Endothelial cell of umbilical vein (primary cell): ENCODE data around the gene FMN1. TPM values are rescaled to one million over a fixed set of nuclear protein-coding genes. Genes with fewer than 3 reads are reported as not detected.

Experiments
- BruUV-seq: library from RNA; stranded (reverse); fragments of 400-500 nt; replicated peaks from 2 replicates; lab custom pipeline; 2021; lab: Mats Ljungman, UMichigan
- CTCF ChIA-PET: fragments of 300-600, 350-600 bp; sonication (Branson Sonifier 250); formaldehyde crosslinking; loops from one replicate; lab custom pipeline; 2021; ENCODE audit warnings: antibody characterized with exemption, inconsistent platforms; lab: Charles Lee
- POLR2A ChIA-PET: fragments of 300-600, 350-600 bp; sonication (Branson Sonifier 250); formaldehyde crosslinking; loops from one replicate; lab custom pipeline; 2021; ENCODE audit warnings: antibody characterized with exemption, inconsistent platforms; lab: Charles Lee
- DNase-seq: peaks from one replicate; pipeline ENCODE4 v3.0.0-alpha.2; 2011; ENCODE audit warnings: low read depth, low spot score
- FAIRE-seq: peaks from 2 replicates; lab custom pipeline; 2011; peaks lifted over from hg19 to GRCh38; lab: Jason Lieb, UNC
- H2AFZ ChIP-seq: 2 replicates; pipeline ENCODE4 v1.6.0; 2012; ENCODE audit warnings: low read depth, low read length, control low read depth, inconsistent platforms
- H3K27ac ChIP-seq: 2 replicates; pipeline ENCODE4 v1.5.1; 2011; ENCODE audit warnings: low read depth, mild to moderate bottlenecking, control low read depth, low read length, moderate library complexity; ENCODE audit not compliant: insufficient read depth
- H3K27me3 ChIP-seq, 2 experiments: 2 replicates each; pipeline versions ENCODE4 v1.6.0 to v1.6.1; 2011; ENCODE audit warnings: low read length in 2 of 2, mixed read lengths in 1 of 2; ENCODE audit not compliant: control insufficient read depth in 2 of 2, insufficient read depth in 2 of 2
- H3K36me3 ChIP-seq, 2 experiments: 2 replicates in 1 of 2; 3 replicates in 1 of 2; pipeline ENCODE4 v1.5.1; 2011; ENCODE audit warnings: low read length in 2 of 2, mild to moderate bottlenecking in 1 of 2, moderate library complexity in 1 of 2; ENCODE audit not compliant: control insufficient read depth in 2 of 2, insufficient read depth in 2 of 2; ENCODE audit errors: extremely low read depth in 1 of 2
- H3K4me1 ChIP-seq: 3 replicates; pipeline ENCODE4 v1.5.1; 2011; ENCODE audit warnings: mild to moderate bottlenecking, low read length; ENCODE audit not compliant: control insufficient read depth, insufficient read depth; ENCODE audit errors: extremely low read depth
- H3K4me2 ChIP-seq: 2 replicates; pipeline ENCODE4 v1.6.1; 2011; ENCODE audit warnings: low read length, control low read depth, mixed read lengths; ENCODE audit not compliant: insufficient read depth
- H3K4me3 ChIP-seq, 3 experiments: fragments of 200-600 bp in 1 of 3; sonication (generic), shearing (Covaris generic) in 1 of 3; replicated peaks in 1 of 3; 2 replicates each; pipeline ENCODE4 v1.5.1; 2011 to 2016; ENCODE audit warnings: control low read depth in 3 of 3, low read length in 3 of 3, mild to moderate bottlenecking in 2 of 3, inconsistent platforms in 1 of 3, low read depth in 1 of 3, moderate library complexity in 1 of 3; ENCODE audit not compliant: insufficient read depth in 1 of 3
- H3K79me2 ChIP-seq: 2 replicates; pipeline ENCODE4 v1.6.0; 2012; ENCODE audit warnings: low read length, inconsistent platforms; ENCODE audit not compliant: control insufficient read depth, insufficient read depth
- H3K9ac ChIP-seq: replicated peaks from 2 replicates; pipeline ENCODE3; 2011; ENCODE audit warnings: low read length, control low read depth; ENCODE audit not compliant: insufficient read depth; ENCODE audit errors: extremely low read depth
- H3K9me1 ChIP-seq: replicated peaks from 3 replicates; pipeline ENCODE4 v1.6.0; 2011; ENCODE audit warnings: mild to moderate bottlenecking, low read length; ENCODE audit not compliant: control insufficient read depth, insufficient read depth; ENCODE audit errors: extremely low read depth
- H3K9me3 ChIP-seq: replicated peaks from 2 replicates; pipeline ENCODE4 v1.5.1; 2012; ENCODE audit warnings: low read length, inconsistent platforms; ENCODE audit not compliant: control insufficient read depth, insufficient read depth
- H4K20me1 ChIP-seq: replicated peaks from 2 replicates; pipeline ENCODE3; 2011; ENCODE audit warnings: mild to moderate bottlenecking, low read length; ENCODE audit not compliant: control insufficient read depth, insufficient read depth; ENCODE audit errors: extremely low read depth
- EZH2 ChIP-seq: IDR thresholded peaks from 2 replicates; pipeline ENCODE4 v1.6.1; 2012; ENCODE audit warnings: borderline replicate concordance, low read depth, mild to moderate bottlenecking, moderate library complexity, low read length, inconsistent platforms; ENCODE audit not compliant: severe bottlenecking
- FOS ChIP-seq: IDR thresholded peaks from 2 replicates; pipeline ENCODE4 v1.6.1; 2011; ENCODE audit warnings: mild to moderate bottlenecking, low read length, moderate library complexity, borderline replicate concordance; ENCODE audit not compliant: insufficient read depth
- GATA2 ChIP-seq: IDR thresholded peaks from 2 replicates; pipeline ENCODE4 v1.7.0; 2011; ENCODE audit warnings: low read depth, mild to moderate bottlenecking, moderate library complexity, mixed read lengths, low read length; ENCODE audit not compliant: insufficient read length, insufficient read depth
- JUN ChIP-seq: IDR thresholded peaks from 2 replicates; pipeline ENCODE4 v1.6.1; 2011; ENCODE audit warnings: borderline replicate concordance, low read depth; ENCODE audit not compliant: insufficient read length, insufficient read depth
- MYC ChIP-seq: IDR thresholded peaks from one replicate; pipeline ENCODE4 v1.6.1; 2011; ENCODE audit warnings: mild to moderate bottlenecking, low read depth, low read length
- POLR2A ChIP-seq: IDR thresholded peaks from 2 replicates; pipeline ENCODE4 v1.6.1; 2012; ENCODE audit warnings: low read depth, mild to moderate bottlenecking, control low read depth, low read length
- POLR2AphosphoS5 ChIP-seq: IDR thresholded peaks from 2 replicates; pipeline ENCODE4 v1.6.1; 2012; ENCODE audit warnings: low read depth, mild to moderate bottlenecking, control low read depth, low read length, moderate library complexity; ENCODE audit not compliant: insufficient read depth
- dilution Hi-C: fragments of 300-500 bp; cut with MboI; formaldehyde crosslinking; loops from one replicate; pipeline ENCODE4 v1.15.0; 2019; ENCODE audit warnings: low sequenced_read_pairs; ENCODE audit not compliant: extremely low pct_ligation_motif_present
- intact Hi-C: fragments of 100-400 bp; cut with micrococcal nuclease; formaldehyde crosslinking; loops from one replicate; pipeline ENCODE4 v1.10.0; 2022
- polyA plus RNA-seq, 4 experiments: library from polyadenylated mRNA; depleted of rRNA in 3 of 4; stranded (reverse) in 3 of 4; unstranded in 1 of 4; fragments of >200 nt; gene quantifications; 2 replicates each; pipeline versions ENCODE4 v1.2.1 to v1.2.3, GENCODE V29; 2011 to 2012; ENCODE audit warnings: missing spikeins in 1 of 4
- total RNA-seq: library from RNA; stranded (reverse); gene quantifications from 2 replicates; pipeline ENCODE4 v1.2.3, GENCODE V29; 2021
- TF ChIP-seq, protein P1 (sequence below), 2 donors: IDR thresholded peaks; 1 replicate in 1 of 2; 2 replicates in 1 of 2; pipeline ENCODE4 v1.5.1; 2011; ENCODE audit warnings: low read length in 2 of 2, mild to moderate bottlenecking in 2 of 2, moderate library complexity in 2 of 2, control low read depth in 1 of 2, inconsistent platforms in 1 of 2, low read depth in 1 of 2; ENCODE audit not compliant: insufficient read depth in 1 of 2; ENCODE audit errors: extremely low read depth in 1 of 2
- TF ChIP-seq, protein P2 (sequence below): IDR thresholded peaks from 2 replicates; pipeline ENCODE4 v1.6.1; 2011; ENCODE audit not compliant: insufficient read depth, insufficient read length

FMN1 gene
- total and polyA plus RNA-seq, 2 donors (not counting 3 experiments of a cell fraction or from before 2014, with no cell fraction given): 0.01 to 0.29 TPM

- dilution Hi-C loops: no loop called here
- peaks cover 7% of the 10 kb centered on the region for H3K4me1 ChIP-seq
- no TSS peak for BruUV-seq
- no peaks in the 10 kb centered on the region for H3K9me1 ChIP-seq
- TF ChIP-seq, protein P1, sequence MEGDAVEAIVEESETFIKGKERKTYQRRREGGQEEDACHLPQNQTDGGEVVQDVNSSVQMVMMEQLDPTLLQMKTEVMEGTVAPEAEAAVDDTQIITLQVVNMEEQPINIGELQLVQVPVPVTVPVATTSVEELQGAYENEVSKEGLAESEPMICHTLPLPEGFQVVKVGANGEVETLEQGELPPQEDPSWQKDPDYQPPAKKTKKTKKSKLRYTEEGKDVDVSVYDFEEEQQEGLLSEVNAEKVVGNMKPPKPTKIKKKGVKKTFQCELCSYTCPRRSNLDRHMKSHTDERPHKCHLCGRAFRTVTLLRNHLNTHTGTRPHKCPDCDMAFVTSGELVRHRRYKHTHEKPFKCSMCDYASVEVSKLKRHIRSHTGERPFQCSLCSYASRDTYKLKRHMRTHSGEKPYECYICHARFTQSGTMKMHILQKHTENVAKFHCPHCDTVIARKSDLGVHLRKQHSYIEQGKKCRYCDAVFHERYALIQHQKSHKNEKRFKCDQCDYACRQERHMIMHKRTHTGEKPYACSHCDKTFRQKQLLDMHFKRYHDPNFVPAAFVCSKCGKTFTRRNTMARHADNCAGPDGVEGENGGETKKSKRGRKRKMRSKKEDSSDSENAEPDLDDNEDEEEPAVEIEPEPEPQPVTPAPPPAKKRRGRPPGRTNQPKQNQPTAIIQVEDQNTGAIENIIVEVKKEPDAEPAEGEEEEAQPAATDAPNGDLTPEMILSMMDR (IDR thresholded peaks at IDR 0.05; ENCODE audit: extremely low read depth in 1 of 2, insufficient read depth in 1 of 2, low read depth in 1 of 2, low read length in 2 of 2): no peak
- TF ChIP-seq, protein P2, sequence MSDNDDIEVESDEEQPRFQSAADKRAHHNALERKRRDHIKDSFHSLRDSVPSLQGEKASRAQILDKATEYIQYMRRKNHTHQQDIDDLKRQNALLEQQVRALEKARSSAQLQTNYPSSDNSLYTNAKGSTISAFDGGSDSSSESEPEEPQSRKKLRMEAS: no peak
- TF ChIP-seq MYC (no peak), POLR2AphosphoS5 (no peak), POLR2A (no peak), EZH2 (no peak), JUN (no peak), FOS (no peak), GATA2 (no peak)
- DNase-seq (no peak), FAIRE-seq (no peak)
- H3K9ac ChIP-seq: no peak overlapping the region
- H3K36me3 ChIP-seq: no peaks in the 10 kb centered on the region
- no peaks in the 10 kb centered on the region for H3K27me3 ChIP-seq
- no peak overlapping the region for H2AFZ ChIP-seq
- ChIA-PET POLR2A (no interaction called here), CTCF (interaction anchor here (1.3 to 3.1 kb wide), 3 partner anchors 29 to 64 kb away, joined by 3 to 9 read pairs (median 6); no protein-coding TSS in a partner anchor)
- no peaks in the 10 kb centered on the region for H3K79me2 ChIP-seq
- H3K9me3 ChIP-seq: no peaks in the 10 kb centered on the region
- no peak overlapping the region for H3K27ac ChIP-seq
- no peaks in the 10 kb centered on the region for H4K20me1 ChIP-seq
- intact Hi-C loops: no loop called here
- no peak overlapping the region for H3K4me2 ChIP-seq
- no peak overlapping the region for H3K4me3 ChIP-seq
These were observed 321.8 kb downstream of the FMN1 start for GRCh38 chr15:32872621-32873283.
